HG02938 (cell line): Measurements from ENCODE around the gene DLEU7.

Experiments used
- ATAC-seq: cut with Tn5 transposase; IDR thresholded peaks from one replicate; pipeline ENCODE4 v1.9.1; 2021; ENCODE audit warnings: mild to moderate bottlenecking, moderate library complexity; ENCODE audit not compliant: unreplicated experiment

The DLEU7 gene

GRCh38 chr13:50844084-50844875 lies 788 bp upstream of the DLEU7 start:
- ATAC-seq, result no peak

GRCh38 chr13:50842990-50843256 lies 569 bp downstream of the DLEU7 start:
- no peak for ATAC-seq

- ATAC-seq, result no peak
Observed at GRCh38 chr13:50842251-50842989, 1.1 kb downstream of the DLEU7 start.

- no peak for ATAC-seq
Observed at GRCh38 chr13:50841786-50842185, 1.7 kb downstream of the DLEU7 start.

- no peak for ATAC-seq
Observed at GRCh38 chr13:50840284-50840683, 3.2 kb downstream of the DLEU7 start.

- no peak for ATAC-seq
Observed at GRCh38 chr13:50839828-50840227, 3.7 kb downstream of the DLEU7 start.

GRCh38 chr13:50838701-50839100 lies 4.8 kb downstream of the DLEU7 start:
- ATAC-seq, result no peak

GRCh38 chr13:50838031-50838430 lies 5.5 kb downstream of the DLEU7 start:
- ATAC-seq, result no peak

- no peak for ATAC-seq
Observed at GRCh38 chr13:50831512-50831911, 12.0 kb downstream of the DLEU7 start.

GRCh38 chr13:50829896-50830295 lies 13.6 kb downstream of the DLEU7 start:
- ATAC-seq, result no peak

GRCh38 chr13:50829226-50829625 lies 14.3 kb downstream of the DLEU7 start:
- no peak for ATAC-seq

- no peak for ATAC-seq
Observed at GRCh38 chr13:50826035-50826434, 17.5 kb downstream of the DLEU7 start.

- no peak for ATAC-seq
Observed at GRCh38 chr13:50812242-50812641, 31.2 kb downstream of the DLEU7 start.

- ATAC-seq, result peak; percentile 87
Observed at GRCh38 chr13:50810998-50811397, 32.5 kb downstream of the DLEU7 start.

GRCh38 chr13:50810468-50810867 lies 33.0 kb downstream of the DLEU7 start:
- ATAC-seq, result no peak

GRCh38 chr13:50809133-50810090 lies 34.1 kb downstream of the DLEU7 start:
- ATAC-seq, result no peak

GRCh38 chr13:50805805-50806204 lies 37.7 kb downstream of the DLEU7 start:
- ATAC-seq, result no peak

- peak; percentile 84 for ATAC-seq
Observed at GRCh38 chr13:50801087-50801931, 42.2 kb downstream of the DLEU7 start.

- no peak for ATAC-seq
Observed at GRCh38 chr13:50800091-50800739, 43.3 kb downstream of the DLEU7 start.

GRCh38 chr13:50798923-50799322 lies 44.6 kb downstream of the DLEU7 start:
- ATAC-seq, result no peak
